Endothelial cell of umbilical vein (primary cell): ENCODE measurements around the gene VDR. TPM values are rescaled to one million over a fixed set of nuclear protein-coding genes. Genes with fewer than 3 reads are reported as not detected.

ENCODE experiments used
- BruUV-seq: library from RNA; stranded (reverse); fragments of 400-500 nt; replicated peaks from 2 replicates; lab custom pipeline; 2021; lab: Mats Ljungman, UMichigan
- CTCF ChIA-PET: fragments of 300-600, 350-600 bp; sonication (Branson Sonifier 250); formaldehyde crosslinking; loops from one replicate; lab custom pipeline; 2021; ENCODE audit warnings: antibody characterized with exemption, inconsistent platforms; lab: Charles Lee
- POLR2A ChIA-PET: fragments of 300-600, 350-600 bp; sonication (Branson Sonifier 250); formaldehyde crosslinking; loops from one replicate; lab custom pipeline; 2021; ENCODE audit warnings: antibody characterized with exemption, inconsistent platforms; lab: Charles Lee
- DNase-seq: peaks from one replicate; pipeline ENCODE4 v3.0.0-alpha.2; 2011; ENCODE audit warnings: low read depth, low spot score
- FAIRE-seq: peaks from 2 replicates; lab custom pipeline; 2011; peaks lifted over from hg19 to GRCh38; lab: Jason Lieb, UNC
- H2AFZ ChIP-seq: 2 replicates; pipeline ENCODE4 v1.6.0; 2012; ENCODE audit warnings: low read depth, low read length, control low read depth, inconsistent platforms
- H3K27ac ChIP-seq: 2 replicates; pipeline ENCODE4 v1.5.1; 2011; ENCODE audit warnings: low read depth, mild to moderate bottlenecking, control low read depth, low read length, moderate library complexity; ENCODE audit not compliant: insufficient read depth
- H3K27me3 ChIP-seq, 2 experiments: 2 replicates each; pipeline versions ENCODE4 v1.6.0 to v1.6.1; 2011; ENCODE audit warnings: low read length in 2 of 2, mixed read lengths in 1 of 2; ENCODE audit not compliant: control insufficient read depth in 2 of 2, insufficient read depth in 2 of 2
- H3K36me3 ChIP-seq, 2 experiments: 2 replicates in 1 of 2; 3 replicates in 1 of 2; pipeline ENCODE4 v1.5.1; 2011; ENCODE audit warnings: low read length in 2 of 2, mild to moderate bottlenecking in 1 of 2, moderate library complexity in 1 of 2; ENCODE audit not compliant: control insufficient read depth in 2 of 2, insufficient read depth in 2 of 2; ENCODE audit errors: extremely low read depth in 1 of 2
- H3K4me1 ChIP-seq: 3 replicates; pipeline ENCODE4 v1.5.1; 2011; ENCODE audit warnings: mild to moderate bottlenecking, low read length; ENCODE audit not compliant: control insufficient read depth, insufficient read depth; ENCODE audit errors: extremely low read depth
- H3K4me2 ChIP-seq: 2 replicates; pipeline ENCODE4 v1.6.1; 2011; ENCODE audit warnings: low read length, control low read depth, mixed read lengths; ENCODE audit not compliant: insufficient read depth
- H3K4me3 ChIP-seq, 3 experiments: fragments of 200-600 bp in 1 of 3; sonication (generic), shearing (Covaris generic) in 1 of 3; replicated peaks in 1 of 3; 2 replicates each; pipeline ENCODE4 v1.5.1; 2011 to 2016; ENCODE audit warnings: control low read depth in 3 of 3, low read length in 3 of 3, mild to moderate bottlenecking in 2 of 3, inconsistent platforms in 1 of 3, low read depth in 1 of 3, moderate library complexity in 1 of 3; ENCODE audit not compliant: insufficient read depth in 1 of 3
- H3K79me2 ChIP-seq: 2 replicates; pipeline ENCODE4 v1.6.0; 2012; ENCODE audit warnings: low read length, inconsistent platforms; ENCODE audit not compliant: control insufficient read depth, insufficient read depth
- H3K9ac ChIP-seq: replicated peaks from 2 replicates; pipeline ENCODE3; 2011; ENCODE audit warnings: low read length, control low read depth; ENCODE audit not compliant: insufficient read depth; ENCODE audit errors: extremely low read depth
- H3K9me1 ChIP-seq: replicated peaks from 3 replicates; pipeline ENCODE4 v1.6.0; 2011; ENCODE audit warnings: mild to moderate bottlenecking, low read length; ENCODE audit not compliant: control insufficient read depth, insufficient read depth; ENCODE audit errors: extremely low read depth
- H3K9me3 ChIP-seq: replicated peaks from 2 replicates; pipeline ENCODE4 v1.5.1; 2012; ENCODE audit warnings: low read length, inconsistent platforms; ENCODE audit not compliant: control insufficient read depth, insufficient read depth
- H4K20me1 ChIP-seq: replicated peaks from 2 replicates; pipeline ENCODE3; 2011; ENCODE audit warnings: mild to moderate bottlenecking, low read length; ENCODE audit not compliant: control insufficient read depth, insufficient read depth; ENCODE audit errors: extremely low read depth
- CTCF ChIP-seq, 2 donors: IDR thresholded peaks; 1 replicate in 1 of 2; 2 replicates in 1 of 2; pipeline ENCODE4 v1.5.1; 2011; ENCODE audit warnings: low read length in 2 of 2, mild to moderate bottlenecking in 2 of 2, moderate library complexity in 2 of 2, control low read depth in 1 of 2, inconsistent platforms in 1 of 2, low read depth in 1 of 2; ENCODE audit not compliant: insufficient read depth in 1 of 2; ENCODE audit errors: extremely low read depth in 1 of 2
- EZH2 ChIP-seq: IDR thresholded peaks from 2 replicates; pipeline ENCODE4 v1.6.1; 2012; ENCODE audit warnings: borderline replicate concordance, low read depth, mild to moderate bottlenecking, moderate library complexity, low read length, inconsistent platforms; ENCODE audit not compliant: severe bottlenecking
- FOS ChIP-seq: IDR thresholded peaks from 2 replicates; pipeline ENCODE4 v1.6.1; 2011; ENCODE audit warnings: mild to moderate bottlenecking, low read length, moderate library complexity, borderline replicate concordance; ENCODE audit not compliant: insufficient read depth
- JUN ChIP-seq: IDR thresholded peaks from 2 replicates; pipeline ENCODE4 v1.6.1; 2011; ENCODE audit warnings: borderline replicate concordance, low read depth; ENCODE audit not compliant: insufficient read length, insufficient read depth
- MAX ChIP-seq: IDR thresholded peaks from 2 replicates; pipeline ENCODE4 v1.6.1; 2011; ENCODE audit not compliant: insufficient read depth, insufficient read length
- MYC ChIP-seq: IDR thresholded peaks from one replicate; pipeline ENCODE4 v1.6.1; 2011; ENCODE audit warnings: mild to moderate bottlenecking, low read depth, low read length
- POLR2A ChIP-seq: IDR thresholded peaks from 2 replicates; pipeline ENCODE4 v1.6.1; 2012; ENCODE audit warnings: low read depth, mild to moderate bottlenecking, control low read depth, low read length
- POLR2AphosphoS5 ChIP-seq: IDR thresholded peaks from 2 replicates; pipeline ENCODE4 v1.6.1; 2012; ENCODE audit warnings: low read depth, mild to moderate bottlenecking, control low read depth, low read length, moderate library complexity; ENCODE audit not compliant: insufficient read depth
- dilution Hi-C: fragments of 300-500 bp; cut with MboI; formaldehyde crosslinking; loops from one replicate; pipeline ENCODE4 v1.15.0; 2019; ENCODE audit warnings: low sequenced_read_pairs; ENCODE audit not compliant: extremely low pct_ligation_motif_present
- intact Hi-C: fragments of 100-400 bp; cut with micrococcal nuclease; formaldehyde crosslinking; loops from one replicate; pipeline ENCODE4 v1.10.0; 2022
- polyA plus RNA-seq, 4 experiments: library from polyadenylated mRNA; depleted of rRNA in 3 of 4; stranded (reverse) in 3 of 4; unstranded in 1 of 4; fragments of >200 nt; gene quantifications; 2 replicates each; pipeline versions ENCODE4 v1.2.1 to v1.2.3, GENCODE V29; 2011 to 2012; ENCODE audit warnings: missing spikeins in 1 of 4
- total RNA-seq: library from RNA; stranded (reverse); gene quantifications from 2 replicates; pipeline ENCODE4 v1.2.3, GENCODE V29; 2021

The VDR gene
- total and polyA plus RNA-seq, 2 donors (not counting 3 experiments of a cell fraction or from before 2014, with no cell fraction given) = 0.73 to 0.91 TPM

- DNase-seq = no peak
- Histone ChIP-seq H3K27me3 (no peaks in the 10 kb centered on the region), H4K20me1 (no peaks in the 10 kb centered on the region), H3K9me1 (no peaks in the 10 kb centered on the region), H3K4me2 (no peak overlapping the region), H3K4me3 (no peak overlapping the region), H3K79me2 (peaks cover 23% of the 10 kb centered on the region), H3K27ac (no peak overlapping the region), H3K9me3 (no peaks in the 10 kb centered on the region), H3K4me1 (no peaks in the 10 kb centered on the region), H3K9ac (no peak overlapping the region), H2AFZ (no peak overlapping the region), H3K36me3 (peaks cover 37 to 82% of the 10 kb centered on the region in 2 experiments)
- CTCF ChIA-PET = interaction anchor here (1.3 to 15.8 kb wide), 2 partner anchors 19 to 41 kb away, joined by 3 to 427 read pairs; no protein-coding TSS in a partner anchor
- intact Hi-C loops (no loop called here), dilution Hi-C loops (no loop called here)
- no peak for FAIRE-seq
- TF ChIP-seq FOS (no peak), MYC (no peak), JUN (no peak), EZH2 (no peak), POLR2A (no peak), POLR2AphosphoS5 (no peak), CTCF (IDR thresholded peaks at IDR 0.05; ENCODE audit: extremely low read depth in 1 of 2, insufficient read depth in 1 of 2, low read depth in 1 of 2, low read length in 2 of 2) (no peak), MAX (no peak)
- POLR2A ChIA-PET = no interaction called here
- BruUV-seq = no TSS peak
Measured at GRCh38 chr12:47794679-47795078, 110.1 kb downstream of the VDR start.
